Measurements from ENCODE around the gene IRF7. TPM values are rescaled to one million over a fixed set of nuclear protein-coding genes. Genes with fewer than 3 reads are reported as not detected.

IRF7 gene
- total RNA-seq, 4 donors from 2014 or later = 28.1 to 80.9 (median 58.4) TPM

DNA sequence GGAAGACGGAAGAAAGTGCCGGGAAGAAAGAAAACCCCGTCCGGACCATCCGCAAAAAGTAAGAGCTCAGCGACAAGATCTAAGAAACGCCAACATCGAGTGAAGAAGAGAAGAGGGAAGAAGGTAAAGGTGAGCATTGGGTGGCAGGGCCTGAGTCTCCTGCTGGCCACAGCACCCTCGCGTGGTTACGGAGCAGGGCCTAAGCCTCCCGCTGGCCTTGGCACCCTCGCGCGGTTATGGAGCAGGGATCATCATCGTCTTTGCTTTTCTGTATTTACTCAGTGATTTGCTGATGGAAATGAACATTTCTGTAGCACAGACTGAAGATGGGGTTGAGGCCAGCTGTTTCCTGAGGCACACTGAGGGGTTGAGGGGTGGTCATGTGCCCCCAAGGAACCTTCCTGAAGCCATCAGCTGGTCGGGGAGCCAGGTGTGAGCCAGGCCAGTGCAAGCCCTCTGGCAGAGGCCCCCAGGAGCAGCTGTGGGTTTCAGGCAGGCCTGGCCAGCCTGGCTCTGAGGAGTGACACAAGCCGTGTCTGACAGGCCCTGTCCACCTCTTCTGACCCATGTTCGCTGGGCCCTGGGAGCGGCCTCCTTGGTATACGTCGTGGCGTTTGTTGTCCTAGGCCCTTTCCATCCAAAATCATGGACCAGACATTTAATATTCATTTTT, 14.0 kb downstream of the IRF7 start:
- H3K4me3 ChIP-seq = no peak overlapping the region
- no peak overlapping the region for H3K27ac ChIP-seq
- DNase-seq = no peak
- no peak for TF ChIP-seq POLR2A (IDR thresholded peaks at IDR 0.05)
- TF ChIP-seq, protein P1, sequence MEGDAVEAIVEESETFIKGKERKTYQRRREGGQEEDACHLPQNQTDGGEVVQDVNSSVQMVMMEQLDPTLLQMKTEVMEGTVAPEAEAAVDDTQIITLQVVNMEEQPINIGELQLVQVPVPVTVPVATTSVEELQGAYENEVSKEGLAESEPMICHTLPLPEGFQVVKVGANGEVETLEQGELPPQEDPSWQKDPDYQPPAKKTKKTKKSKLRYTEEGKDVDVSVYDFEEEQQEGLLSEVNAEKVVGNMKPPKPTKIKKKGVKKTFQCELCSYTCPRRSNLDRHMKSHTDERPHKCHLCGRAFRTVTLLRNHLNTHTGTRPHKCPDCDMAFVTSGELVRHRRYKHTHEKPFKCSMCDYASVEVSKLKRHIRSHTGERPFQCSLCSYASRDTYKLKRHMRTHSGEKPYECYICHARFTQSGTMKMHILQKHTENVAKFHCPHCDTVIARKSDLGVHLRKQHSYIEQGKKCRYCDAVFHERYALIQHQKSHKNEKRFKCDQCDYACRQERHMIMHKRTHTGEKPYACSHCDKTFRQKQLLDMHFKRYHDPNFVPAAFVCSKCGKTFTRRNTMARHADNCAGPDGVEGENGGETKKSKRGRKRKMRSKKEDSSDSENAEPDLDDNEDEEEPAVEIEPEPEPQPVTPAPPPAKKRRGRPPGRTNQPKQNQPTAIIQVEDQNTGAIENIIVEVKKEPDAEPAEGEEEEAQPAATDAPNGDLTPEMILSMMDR (IDR thresholded peaks at IDR 0.05) = no peak
- H3K36me3 ChIP-seq = peaks cover 0 to 100% (median 5%) of the 10 kb centered on the region in 3 donors
- no peaks in the 10 kb centered on the region for H3K27me3 ChIP-seq
- no peaks in the 10 kb centered on the region for H3K4me1 ChIP-seq
- H3K9me3 ChIP-seq = no peaks in the 10 kb centered on the region

DNA sequence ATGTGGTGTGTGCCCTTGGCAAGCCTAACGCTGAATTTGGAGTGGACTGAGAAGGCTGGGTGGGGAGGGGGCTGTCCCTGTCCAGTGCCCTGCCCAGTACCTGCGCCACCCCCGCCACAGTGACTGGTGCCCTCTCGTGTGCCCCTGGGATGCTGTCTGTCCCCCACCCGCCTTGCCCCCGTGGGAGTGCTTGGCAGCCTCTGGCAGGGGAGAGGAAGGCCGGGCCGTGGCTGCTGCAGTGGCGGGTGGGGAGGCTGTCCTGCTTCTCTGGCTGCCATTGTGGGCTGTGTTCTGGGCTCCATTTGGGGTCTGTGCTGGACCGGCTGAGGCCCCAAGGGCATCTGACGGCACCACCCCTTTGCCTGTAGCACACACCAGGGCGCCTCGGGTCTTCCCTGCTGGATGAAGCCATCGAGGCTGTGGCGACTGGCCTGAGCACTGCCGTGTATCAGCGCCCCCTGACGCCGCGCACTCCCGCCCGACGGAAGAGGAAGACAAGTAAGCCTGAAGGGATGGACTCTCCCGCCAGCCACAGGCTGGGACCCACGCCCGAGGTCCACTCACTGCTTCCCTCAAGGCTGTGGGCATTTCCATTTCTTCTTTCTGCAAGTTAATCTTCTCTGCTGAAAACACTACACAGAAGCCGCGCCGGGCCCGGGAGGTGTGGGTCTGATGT, 17.6 kb downstream of the IRF7 start:
- TF ChIP-seq, protein P1 (IDR thresholded peaks at IDR 0.05) = no peak
- no peak for TF ChIP-seq POLR2A (IDR thresholded peaks at IDR 0.05)
- Histone ChIP-seq H3K36me3 (peaks cover 0 to 99% (median 0%) of the 10 kb centered on the region in 3 donors), H3K4me1 (no peaks in the 10 kb centered on the region), H3K27ac (no peak overlapping the region), H3K9me3 (no peaks in the 10 kb centered on the region), H3K27me3 (no peaks in the 10 kb centered on the region), H3K4me3 (no peak overlapping the region)
- no peak for DNase-seq

DNA sequence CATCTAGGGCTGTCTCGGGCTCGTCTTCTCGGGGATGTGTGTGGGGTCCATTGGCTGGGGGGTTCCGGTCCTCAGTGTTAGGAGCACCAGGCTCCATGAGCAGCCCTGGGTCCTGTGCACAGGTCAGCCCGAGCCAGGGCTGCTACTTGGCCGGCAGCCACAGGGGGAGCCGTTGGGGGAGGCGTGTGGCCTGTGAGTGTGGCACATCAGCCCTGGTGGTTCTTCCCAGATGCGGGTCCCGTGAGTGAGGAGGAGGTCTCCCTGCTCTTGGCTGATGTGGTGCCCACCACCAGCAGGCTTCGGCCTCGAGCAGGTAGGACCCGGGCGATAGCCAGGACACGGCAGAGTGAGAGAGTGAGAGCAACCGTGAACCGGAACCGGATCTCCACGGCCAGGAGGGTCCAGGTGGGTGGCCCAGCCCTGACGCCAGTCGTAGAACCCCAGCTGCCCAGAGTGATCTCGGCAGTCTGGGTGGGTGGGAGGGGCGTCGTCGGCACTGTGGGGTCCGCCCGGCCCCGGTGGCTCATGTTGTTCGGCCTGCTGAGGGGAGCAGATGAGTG, 18.5 kb downstream of the IRF7 start:
- Histone ChIP-seq H3K27ac (no peak overlapping the region), H3K36me3 (peaks cover 0 to 99% (median 0%) of the 10 kb centered on the region in 3 donors), H3K9me3 (no peaks in the 10 kb centered on the region), H3K4me3 (no peak overlapping the region), H3K27me3 (no peaks in the 10 kb centered on the region), H3K4me1 (no peaks in the 10 kb centered on the region)
- no peak for DNase-seq
- no peak for TF ChIP-seq POLR2A (IDR thresholded peaks at IDR 0.05)
- TF ChIP-seq, protein P1 (IDR thresholded peaks at IDR 0.05) = no peak

DNA sequence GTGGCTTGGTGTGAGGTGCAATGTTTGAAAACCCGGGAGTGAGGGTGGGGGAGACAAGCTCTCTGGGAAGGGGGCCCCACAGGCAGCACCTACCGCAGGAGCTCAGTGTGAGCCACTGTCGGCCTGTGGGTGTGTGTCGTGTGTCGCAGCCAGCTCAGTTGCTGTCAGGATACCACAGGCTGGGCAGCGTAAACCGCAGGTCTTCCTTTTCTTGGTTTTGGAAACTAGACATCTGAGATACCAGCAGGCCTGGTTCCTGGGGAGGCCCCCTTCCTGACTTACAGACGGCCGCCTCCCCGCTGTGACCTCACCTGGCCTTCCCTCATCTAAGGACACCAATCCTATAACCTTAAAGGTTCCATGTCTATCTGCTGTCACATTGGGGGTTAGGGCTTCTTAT, 19.4 kb downstream of the IRF7 start:
- no peak for DNase-seq
- Histone ChIP-seq H3K27ac (no peak overlapping the region), H3K4me3 (no peak overlapping the region), H3K27me3 (no peaks in the 10 kb centered on the region), H3K9me3 (no peaks in the 10 kb centered on the region), H3K36me3 (peaks cover 0 to 97% (median 0%) of the 10 kb centered on the region in 3 donors), H3K4me1 (no peaks in the 10 kb centered on the region)
- TF ChIP-seq, protein P1 (IDR thresholded peaks at IDR 0.05) = no peak
- no peak for TF ChIP-seq POLR2A (IDR thresholded peaks at IDR 0.05)

DNA sequence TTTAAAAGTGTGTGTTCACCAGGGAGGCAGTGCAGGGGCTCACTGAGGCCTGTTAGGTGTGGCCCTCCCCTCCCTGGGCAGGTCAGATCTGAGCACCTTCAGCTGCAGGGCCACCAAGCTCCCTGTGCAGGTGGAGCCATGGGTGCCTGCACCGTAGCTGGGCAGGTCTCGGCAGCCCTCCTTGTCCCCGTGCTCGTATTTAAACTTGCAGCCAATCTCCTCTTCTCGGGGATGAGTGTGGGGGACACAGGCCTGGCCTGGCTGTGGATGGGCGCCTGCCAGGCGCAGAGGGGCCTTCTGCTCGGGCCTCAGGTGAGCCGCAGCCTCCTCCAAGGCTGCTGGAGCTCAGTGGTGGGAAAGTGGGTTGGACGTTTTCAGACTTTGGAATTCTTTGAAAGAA, 20.4 kb downstream of the IRF7 start:
- DNase-seq = no peak
- no peak overlapping the region for H3K27ac ChIP-seq
- H3K4me1 ChIP-seq = no peaks in the 10 kb centered on the region
- peaks cover 0 to 97% (median 0%) of the 10 kb centered on the region in 3 donors for H3K36me3 ChIP-seq
- H3K4me3 ChIP-seq = no peak overlapping the region
- H3K9me3 ChIP-seq = no peaks in the 10 kb centered on the region
- TF ChIP-seq, protein P1 (IDR thresholded peaks at IDR 0.05) = no peak
- no peak for TF ChIP-seq POLR2A (IDR thresholded peaks at IDR 0.05)
- no peaks in the 10 kb centered on the region for H3K27me3 ChIP-seq
